MM.1S (cell line): ENCODE data around the gene PPP1R37.

Source experiments
- DNase-seq: peaks from one replicate; pipeline ENCODE4 v3.0.0-alpha.2; 2015
- H2AFZ ChIP-seq: fragments of 300-600 bp; sonication (generic); 2 replicates; pipeline ENCODE4 v1.6.0; 2016; ENCODE audit warnings: antibody characterized with exemption, low read length
- H3F3A ChIP-seq: fragments of 300-600 bp; sonication (generic); 2 replicates; pipeline ENCODE4 v1.6.1; 2016; ENCODE audit warnings: mild to moderate bottlenecking, antibody characterized with exemption, low read length, moderate library complexity, mixed read lengths; ENCODE audit not compliant: insufficient read depth
- H3K27ac ChIP-seq: fragments of 300-600 bp; sonication (generic); 2 replicates; pipeline ENCODE4 v1.5.1; 2016; ENCODE audit warnings: mild to moderate bottlenecking, low read length
- H3K27me3 ChIP-seq: fragments of 300-600 bp; sonication (generic); replicated peaks from 2 replicates; pipeline ENCODE4 v1.6.0; 2016; ENCODE audit warnings: low read length; ENCODE audit not compliant: insufficient read depth
- H3K36me3 ChIP-seq: fragments of 300-600 bp; sonication (generic); replicated peaks from 2 replicates; pipeline ENCODE4 v1.6.1; 2016; ENCODE audit warnings: mild to moderate bottlenecking, low read length, mixed read lengths; ENCODE audit not compliant: insufficient read depth
- H3K4me1 ChIP-seq: fragments of 300-600 bp; sonication (generic); 2 replicates; pipeline ENCODE4 v1.6.1; 2016; ENCODE audit warnings: low read length, mixed read lengths
- H3K4me2 ChIP-seq: fragments of 300-600 bp; sonication (generic); 2 replicates; pipeline ENCODE4 v1.6.0; 2016; ENCODE audit warnings: low read depth, low read length
- H3K4me3 ChIP-seq: fragments of 300-600 bp; sonication (generic); 2 replicates; pipeline ENCODE4 v1.5.1; 2016; ENCODE audit warnings: low read length, mixed read lengths
- H3K79me2 ChIP-seq: fragments of 300-600 bp; sonication (generic); 2 replicates; pipeline ENCODE4 v1.6.1; 2016; ENCODE audit warnings: mixed run types, low read length, mixed read lengths
- H3K9ac ChIP-seq: fragments of 300-600 bp; sonication (generic); 2 replicates; pipeline ENCODE4 v1.6.1; 2016; ENCODE audit warnings: low read length, mixed read lengths
- H3K9me2 ChIP-seq: fragments of 300-600 bp; sonication (generic); replicated peaks from 2 replicates; pipeline ENCODE4 v1.6.1; 2016; ENCODE audit warnings: mild to moderate bottlenecking, low read length, mixed read lengths; ENCODE audit not compliant: insufficient read depth
- H3K9me3 ChIP-seq: fragments of 300-600 bp; sonication (generic); replicated peaks from 2 replicates; pipeline ENCODE4 v1.6.1; 2016; ENCODE audit warnings: mild to moderate bottlenecking, low read length, mixed read lengths; ENCODE audit not compliant: insufficient read depth
- H4K20me1 ChIP-seq: fragments of 300-600 bp; sonication (generic); 2 replicates; pipeline ENCODE4 v1.6.1; 2016; ENCODE audit warnings: mild to moderate bottlenecking, low read length, moderate library complexity, mixed read lengths; ENCODE audit not compliant: insufficient read depth
- EZH2 ChIP-seq: fragments of 300-600 bp; sonication (generic); optimal IDR thresholded peaks from 2 replicates; pipeline ENCODE3; 2017; ENCODE audit warnings: low read depth, mild to moderate bottlenecking, antibody characterized with exemption, low read length, mixed read lengths
- EZH2phosphoT487 ChIP-seq: fragments of 300-600 bp; sonication (generic); IDR thresholded peaks from 2 replicates; pipeline ENCODE4 v1.6.1; 2018; ENCODE audit warnings: antibody characterized with exemption, low read length
- TF ChIP-seq, protein P1 (sequence below): fragments of 300-600 bp; sonication (generic); IDR thresholded peaks from 2 replicates; pipeline ENCODE4 v1.5.1; 2016; ENCODE audit warnings: antibody characterized with exemption, low read length, mixed read lengths

PPP1R37 gene

DNA sequence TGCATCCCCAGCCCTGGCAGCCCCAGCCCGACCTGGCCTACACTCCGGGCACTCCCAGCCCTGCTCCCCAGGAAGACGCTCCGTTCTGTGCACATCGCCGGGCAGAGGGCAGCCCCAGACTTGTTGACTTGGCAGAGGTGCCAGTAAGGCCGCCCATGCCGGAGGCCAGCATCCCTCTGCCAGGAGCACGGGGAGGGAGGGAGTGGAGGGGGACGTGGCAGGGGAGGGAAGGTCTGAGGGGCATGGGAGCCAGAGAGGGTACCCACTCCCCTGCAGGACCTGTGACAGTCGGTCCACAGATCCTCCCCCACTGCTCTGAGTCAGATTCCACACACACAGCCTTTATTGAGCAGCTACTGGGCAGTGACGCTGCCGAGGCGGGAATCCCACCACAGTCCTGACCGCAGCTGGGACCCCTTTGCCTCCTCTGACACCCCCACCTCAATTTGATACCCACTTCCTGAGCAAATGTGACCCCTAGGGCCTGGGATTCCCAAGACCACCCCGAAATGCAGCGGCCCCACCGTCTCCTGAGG, 69.7 kb downstream of the PPP1R37 start:
- TF ChIP-seq EZH2phosphoT487, result no peak
- TF ChIP-seq, protein P1, sequence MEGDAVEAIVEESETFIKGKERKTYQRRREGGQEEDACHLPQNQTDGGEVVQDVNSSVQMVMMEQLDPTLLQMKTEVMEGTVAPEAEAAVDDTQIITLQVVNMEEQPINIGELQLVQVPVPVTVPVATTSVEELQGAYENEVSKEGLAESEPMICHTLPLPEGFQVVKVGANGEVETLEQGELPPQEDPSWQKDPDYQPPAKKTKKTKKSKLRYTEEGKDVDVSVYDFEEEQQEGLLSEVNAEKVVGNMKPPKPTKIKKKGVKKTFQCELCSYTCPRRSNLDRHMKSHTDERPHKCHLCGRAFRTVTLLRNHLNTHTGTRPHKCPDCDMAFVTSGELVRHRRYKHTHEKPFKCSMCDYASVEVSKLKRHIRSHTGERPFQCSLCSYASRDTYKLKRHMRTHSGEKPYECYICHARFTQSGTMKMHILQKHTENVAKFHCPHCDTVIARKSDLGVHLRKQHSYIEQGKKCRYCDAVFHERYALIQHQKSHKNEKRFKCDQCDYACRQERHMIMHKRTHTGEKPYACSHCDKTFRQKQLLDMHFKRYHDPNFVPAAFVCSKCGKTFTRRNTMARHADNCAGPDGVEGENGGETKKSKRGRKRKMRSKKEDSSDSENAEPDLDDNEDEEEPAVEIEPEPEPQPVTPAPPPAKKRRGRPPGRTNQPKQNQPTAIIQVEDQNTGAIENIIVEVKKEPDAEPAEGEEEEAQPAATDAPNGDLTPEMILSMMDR, result no peak
- no peak for TF ChIP-seq EZH2
- Histone ChIP-seq H3K9me2 (no peaks in the 10 kb centered on the region), H3K4me1 (no peaks in the 10 kb centered on the region), H3K4me3 (no peak overlapping the region), H3K9ac (no peak overlapping the region), H3K27me3 (peaks cover 37% of the 10 kb centered on the region), H3K27ac (no peak overlapping the region), H3K4me2 (no peak overlapping the region), H3K36me3 (no peaks in the 10 kb centered on the region), H2AFZ (no peak overlapping the region), H3K79me2 (no peaks in the 10 kb centered on the region), H3K9me3 (no peaks in the 10 kb centered on the region), H4K20me1 (no peaks in the 10 kb centered on the region), H3F3A (no peaks in the 10 kb centered on the region)
- DNase-seq, result no peak

GRCh38 chr19:45163156-45163555, 70.2 kb downstream of the PPP1R37 start:
- Histone ChIP-seq H3K27ac (no peak overlapping the region), H3K36me3 (no peaks in the 10 kb centered on the region), H4K20me1 (no peaks in the 10 kb centered on the region), H3K27me3 (peaks cover 33% of the 10 kb centered on the region), H3K4me1 (no peaks in the 10 kb centered on the region), H3K4me3 (no peak overlapping the region), H3K9me3 (no peaks in the 10 kb centered on the region), H3F3A (no peaks in the 10 kb centered on the region), H3K9me2 (no peaks in the 10 kb centered on the region), H3K9ac (no peak overlapping the region), H3K79me2 (no peaks in the 10 kb centered on the region), H2AFZ (no peak overlapping the region), H3K4me2 (no peak overlapping the region)
- TF ChIP-seq EZH2 (no peak), EZH2phosphoT487 (no peak)
- TF ChIP-seq, protein P1, result no peak
- DNase-seq, result no peak

- H3K9me2 ChIP-seq, result no peaks in the 10 kb centered on the region
- no peak for DNase-seq
- H4K20me1 ChIP-seq, result no peaks in the 10 kb centered on the region
- TF ChIP-seq, protein P1, result no peak
- TF ChIP-seq EZH2phosphoT487 (no peak), EZH2 (no peak)
- H3K27me3 ChIP-seq, result peaks cover 26% of the 10 kb centered on the region; the same call in 1 of the 2 replicates
- H3K4me2 ChIP-seq, result no peak overlapping the region; the same call in 1 of the 2 replicates
- no peak overlapping the region for H3K9ac ChIP-seq
- H2AFZ ChIP-seq, result no peak overlapping the region
- H3K27ac ChIP-seq, result no peak overlapping the region
- H3K4me1 ChIP-seq, result no peaks in the 10 kb centered on the region
- no peaks in the 10 kb centered on the region for H3K36me3 ChIP-seq
- H3K4me3 ChIP-seq, result no peak overlapping the region
- no peaks in the 10 kb centered on the region for H3K9me3 ChIP-seq
- no peaks in the 10 kb centered on the region for H3K79me2 ChIP-seq
- H3F3A ChIP-seq, result no peaks in the 10 kb centered on the region
Observed at GRCh38 chr19:45163751-45164460, 70.9 kb downstream of the PPP1R37 start.
